Left ventricle myocardium inferior (tissue), 1 donor: ENCODE measurements around the gene MAS1. TPM values are rescaled to one million over a fixed set of nuclear protein-coding genes. Genes with fewer than 3 reads are reported as not detected.
"Not testable (repeated sequence)": the region's sequence is repeated elsewhere in the genome, so short reads cannot be mapped to it uniquely, and the experiment has no call there.

Experiments
- DNase-seq: peaks from one replicate; pipeline ENCODE4 v3.0.0-alpha.2; 2020
- H3K27ac ChIP-seq: fragments of 200-600 bp; replicated peaks from 2 replicates; pipeline ENCODE4 v1.8.0; 2021
- H3K27me3 ChIP-seq: fragments of 200-600 bp; 2 replicates; pipeline ENCODE4 v1.8.0; 2021; ENCODE audit warnings: low read depth
- H3K36me3 ChIP-seq: fragments of 200-600 bp; 2 replicates; pipeline ENCODE4 v1.8.0; 2021
- H3K4me1 ChIP-seq: fragments of 200-600 bp; 2 replicates; pipeline ENCODE4 v1.8.0; 2021
- H3K4me3 ChIP-seq: fragments of 200-600 bp; 2 replicates; pipeline ENCODE4 v1.8.0; 2021; ENCODE audit warnings: mild to moderate bottlenecking, moderate library complexity
- H3K9me3 ChIP-seq: fragments of 200-600 bp; replicated peaks from 2 replicates; pipeline ENCODE4 v1.8.0; 2021
- intact Hi-C: fragments of 100-400 bp; cut with micrococcal nuclease; formaldehyde crosslinking; loops from one replicate; pipeline ENCODE4 v1.11.0; 2022
- total RNA-seq: library from RNA; stranded (reverse); fragmentation: NEBNext Ultra II Directional; extraction: Animal tissue kit (Norgen Biotek cat#: 25700); gene quantifications from one replicate; pipeline ENCODE4 v1.2.1, GENCODE V29; 2021
- TF ChIP-seq, protein P1 (sequence below): fragments of 200-600 bp; IDR thresholded peaks from 2 replicates; pipeline ENCODE4 v1.8.0; 2021; ENCODE audit warnings: antibody characterized with exemption, mild to moderate bottlenecking, borderline replicate concordance
- donor health status: DM: no; HTN: yes; CAD: no; lungs with severe emphysema.

The MAS1 gene
- total RNA-seq, 1 donor from 2014 or later = not detected

DNA sequence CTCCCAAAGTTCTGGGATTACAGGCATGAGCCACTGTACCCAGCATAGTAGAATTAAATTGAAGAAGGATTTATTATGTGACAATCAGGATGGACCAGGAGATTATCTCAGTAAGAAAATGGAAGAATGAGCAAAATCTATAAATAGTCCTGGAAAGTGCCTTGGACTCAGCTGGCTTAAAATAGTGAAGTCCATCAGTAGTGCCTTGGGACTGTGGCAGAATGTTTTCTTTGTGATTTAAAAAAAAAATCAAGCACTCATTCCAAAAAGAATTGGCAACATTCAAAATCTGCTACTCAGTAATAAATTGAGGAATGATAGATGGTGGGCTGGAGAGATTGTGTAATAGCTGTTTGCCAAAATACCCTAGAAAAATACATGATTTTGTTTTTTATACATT lies 37.0 kb upstream of the MAS1 start:
- DNase-seq = no peak
- no peaks in the 10 kb centered on the region for H3K27me3 ChIP-seq
- no peak overlapping the region for H3K4me3 ChIP-seq
- peaks cover 17% of the 10 kb centered on the region for H3K9me3 ChIP-seq
- no peaks in the 10 kb centered on the region for H3K4me1 ChIP-seq
- no peaks in the 10 kb centered on the region for H3K36me3 ChIP-seq
- intact Hi-C loops = no loop called here
- TF ChIP-seq, protein P1, sequence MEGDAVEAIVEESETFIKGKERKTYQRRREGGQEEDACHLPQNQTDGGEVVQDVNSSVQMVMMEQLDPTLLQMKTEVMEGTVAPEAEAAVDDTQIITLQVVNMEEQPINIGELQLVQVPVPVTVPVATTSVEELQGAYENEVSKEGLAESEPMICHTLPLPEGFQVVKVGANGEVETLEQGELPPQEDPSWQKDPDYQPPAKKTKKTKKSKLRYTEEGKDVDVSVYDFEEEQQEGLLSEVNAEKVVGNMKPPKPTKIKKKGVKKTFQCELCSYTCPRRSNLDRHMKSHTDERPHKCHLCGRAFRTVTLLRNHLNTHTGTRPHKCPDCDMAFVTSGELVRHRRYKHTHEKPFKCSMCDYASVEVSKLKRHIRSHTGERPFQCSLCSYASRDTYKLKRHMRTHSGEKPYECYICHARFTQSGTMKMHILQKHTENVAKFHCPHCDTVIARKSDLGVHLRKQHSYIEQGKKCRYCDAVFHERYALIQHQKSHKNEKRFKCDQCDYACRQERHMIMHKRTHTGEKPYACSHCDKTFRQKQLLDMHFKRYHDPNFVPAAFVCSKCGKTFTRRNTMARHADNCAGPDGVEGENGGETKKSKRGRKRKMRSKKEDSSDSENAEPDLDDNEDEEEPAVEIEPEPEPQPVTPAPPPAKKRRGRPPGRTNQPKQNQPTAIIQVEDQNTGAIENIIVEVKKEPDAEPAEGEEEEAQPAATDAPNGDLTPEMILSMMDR = no peak
- H3K27ac ChIP-seq = no peak overlapping the region

DNA sequence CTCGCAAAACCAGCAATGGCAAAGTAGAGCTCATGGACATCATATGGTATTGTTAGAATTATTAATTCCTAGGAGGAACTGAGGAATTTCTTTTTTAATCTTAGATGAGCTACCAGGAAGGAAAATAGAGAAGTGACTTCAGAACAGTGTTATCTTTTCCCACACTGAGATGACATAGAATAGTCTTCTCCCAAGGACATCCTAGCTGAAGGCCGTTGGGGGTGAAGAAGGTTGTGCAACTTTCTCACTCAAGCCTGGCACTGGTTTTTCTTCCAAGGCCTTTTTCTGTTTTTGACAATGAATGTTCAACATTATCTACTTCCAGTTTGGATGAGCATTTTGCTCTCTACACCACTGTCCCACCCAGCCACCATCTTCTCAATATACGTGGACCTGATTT lies 35.8 kb upstream of the MAS1 start:
- no peak overlapping the region for H3K4me3 ChIP-seq
- no peak for DNase-seq
- peaks cover 16% of the 10 kb centered on the region for H3K9me3 ChIP-seq
- no peaks in the 10 kb centered on the region for H3K4me1 ChIP-seq
- intact Hi-C loops = no loop called here
- H3K27ac ChIP-seq = no peak overlapping the region
- H3K27me3 ChIP-seq = no peaks in the 10 kb centered on the region
- TF ChIP-seq, protein P1 = no peak
- H3K36me3 ChIP-seq = no peaks in the 10 kb centered on the region

DNA sequence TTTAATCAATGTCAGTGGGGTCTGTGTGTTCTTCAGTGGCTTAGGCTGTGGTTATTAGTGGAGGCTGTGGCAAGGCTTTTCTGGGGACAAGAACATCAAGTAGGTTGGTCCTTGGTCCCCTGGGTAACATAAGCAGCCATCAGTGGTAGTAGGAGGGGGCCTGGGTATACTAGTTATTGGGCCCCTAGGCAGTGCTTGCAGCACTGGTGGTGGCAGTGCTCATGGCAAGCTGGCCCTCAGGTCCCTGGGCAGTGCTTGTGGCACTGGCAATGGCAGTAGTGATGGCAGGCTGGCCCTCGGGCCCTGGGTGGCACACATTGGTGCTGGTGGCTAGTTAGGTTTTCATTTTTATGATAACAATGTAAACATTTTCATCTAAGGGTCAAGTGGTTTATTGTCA lies 32.5 kb upstream of the MAS1 start:
- TF ChIP-seq, protein P1 = no peak
- no peak for DNase-seq
- intact Hi-C loops = no loop called here
- Histone ChIP-seq H3K36me3 (no peaks in the 10 kb centered on the region), H3K27ac (no peak overlapping the region), H3K4me3 (no peak overlapping the region), H3K4me1 (no peaks in the 10 kb centered on the region), H3K27me3 (peaks cover 6% of the 10 kb centered on the region), H3K9me3 (peaks cover 16% of the 10 kb centered on the region)

DNA sequence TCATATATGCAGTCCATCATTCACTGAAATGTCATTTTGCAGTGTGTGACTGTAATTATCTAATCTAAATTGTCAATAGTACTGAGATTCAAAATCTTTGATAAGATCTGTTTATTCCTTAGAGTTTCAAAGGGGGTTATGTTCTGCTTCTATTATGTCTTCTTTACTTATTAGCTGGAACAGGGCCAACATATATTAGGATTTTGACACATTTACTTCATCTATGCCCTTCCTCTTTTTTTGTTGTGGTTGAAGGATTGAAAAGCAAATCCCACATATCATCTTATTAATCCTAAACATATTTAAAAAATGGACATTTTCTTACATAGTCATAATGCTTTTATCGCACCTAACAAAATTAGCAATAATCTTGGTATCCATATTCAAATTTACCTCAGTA lies 30.3 kb upstream of the MAS1 start:
- DNase-seq = no peak
- no peak overlapping the region for H3K27ac ChIP-seq
- H3K9me3 ChIP-seq = peaks cover 16% of the 10 kb centered on the region
- no peaks in the 10 kb centered on the region for H3K36me3 ChIP-seq
- intact Hi-C loops = no loop called here
- H3K4me1 ChIP-seq = no peaks in the 10 kb centered on the region
- TF ChIP-seq, protein P1 = no peak
- peaks cover 6% of the 10 kb centered on the region for H3K27me3 ChIP-seq
- no peak overlapping the region for H3K4me3 ChIP-seq

DNA sequence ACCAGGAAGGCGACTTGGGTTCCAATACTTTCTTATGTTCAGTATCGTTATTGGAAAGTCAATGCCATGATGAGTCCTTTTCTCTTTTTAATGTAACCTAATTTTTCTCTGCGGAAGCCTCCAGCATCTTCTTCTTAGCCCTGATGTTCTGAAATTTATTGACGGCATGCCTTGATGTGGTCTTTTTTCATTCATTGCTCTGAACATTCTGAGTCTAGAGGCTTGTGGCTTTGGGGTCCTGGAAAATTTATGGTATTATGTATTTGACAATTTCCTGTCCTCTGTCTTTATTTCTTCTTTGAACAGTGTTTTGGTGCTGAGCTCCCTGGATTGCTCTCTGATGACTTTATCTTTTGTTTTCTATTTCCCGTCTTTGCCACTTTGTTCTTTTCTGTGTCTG lies 28.7 kb upstream of the MAS1 start:
- Histone ChIP-seq H3K4me1 (no peaks in the 10 kb centered on the region), H3K4me3 (no peak overlapping the region), H3K27ac (no peak overlapping the region), H3K27me3 (peaks cover 6% of the 10 kb centered on the region), H3K9me3 (peaks cover 11% of the 10 kb centered on the region), H3K36me3 (no peaks in the 10 kb centered on the region)
- intact Hi-C loops = no loop called here
- TF ChIP-seq, protein P1 = no peak
- DNase-seq = no peak

DNA sequence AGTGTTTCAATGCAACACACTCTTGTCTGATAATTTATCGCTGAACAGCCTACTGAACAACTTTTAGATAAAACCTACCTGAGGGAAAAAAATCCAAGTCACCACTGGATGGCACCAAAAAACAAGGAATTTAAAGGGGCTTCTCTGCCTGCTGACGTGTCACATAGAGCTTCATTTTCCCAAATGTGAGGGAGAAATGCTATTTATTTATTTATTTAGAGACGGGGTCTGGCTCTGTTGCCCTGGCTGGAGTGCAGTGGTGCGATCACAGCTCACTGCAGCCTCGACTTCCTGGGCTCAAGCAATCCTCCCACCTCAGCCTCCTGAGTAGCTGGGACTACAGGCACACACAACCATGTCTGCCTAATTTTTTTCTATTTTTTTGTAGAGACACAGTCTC lies 27.4 kb upstream of the MAS1 start:
- TF ChIP-seq, protein P1 = peak; percentile 71
- H3K9me3 ChIP-seq, H3K36me3 ChIP-seq, intact Hi-C loops, DNase-seq, H3K27ac ChIP-seq, H3K27me3 ChIP-seq, H3K4me3 ChIP-seq, H3K4me1 ChIP-seq: not testable (repeated sequence)
